ENCODE data around the gene CTR9. TPM values are rescaled to one million over a fixed set of nuclear protein-coding genes. Genes with fewer than 3 reads are reported as not detected.

CTR9 gene
- total and polyA plus RNA-seq, 2 donors, result 27.4 to 29.6 TPM

GRCh38 chr11:10719616-10720015 lies 31.4 kb upstream of the CTR9 start:
- DNase-seq (ENCODE audit: low read depth in 6 of 9, low spot score in 9 of 9), result no peak
- WGBS, result 94% methylated on average over 2 of the region's 2 CpGs

DNA sequence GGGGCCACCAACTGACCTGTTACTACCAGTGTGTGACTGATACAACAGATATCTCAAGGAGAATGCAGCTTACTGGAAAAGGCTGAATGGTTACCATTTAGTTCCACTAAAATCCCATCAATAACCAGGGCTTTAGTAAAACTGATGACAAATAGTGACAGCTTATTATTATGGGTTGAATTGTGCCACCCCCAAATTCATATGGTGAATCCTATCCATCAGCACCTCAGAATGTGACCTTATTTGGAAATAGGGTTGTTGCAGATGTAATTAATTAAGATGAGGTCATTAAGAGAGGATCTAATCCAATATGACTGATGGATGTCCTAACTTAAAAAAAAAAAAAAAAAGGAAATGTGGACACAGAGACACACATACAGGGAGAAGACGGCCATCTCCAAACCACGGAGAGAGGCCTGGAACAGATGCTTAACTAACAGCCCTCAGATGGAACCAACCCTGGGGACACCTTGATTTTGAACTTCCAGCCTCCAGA lies 30.1 kb upstream of the CTR9 start:
- Histone ChIP-seq H3K9me3 (ENCODE audit: control insufficient read depth in 2 of 2, insufficient read depth in 1 of 2, low read length in 1 of 2) (no peaks in the 10 kb centered on the region), H3K36me3 (ENCODE audit: control insufficient read depth in 2 of 2, insufficient read depth in 2 of 2, low read length in 1 of 2) (no peaks in the 10 kb centered on the region), H3K4me1 (ENCODE audit: control insufficient read depth in 2 of 2, insufficient read depth in 2 of 2, low read length in 2 of 2) (peaks cover 6 to 18% of the 10 kb centered on the region in 2 donors), H3K27me3 (ENCODE audit: control insufficient read depth in 2 of 2, insufficient read depth in 1 of 2, low read length in 1 of 2) (peaks cover 0 to 2% of the 10 kb centered on the region in 2 donors), H3K4me3 (ENCODE audit: low read length in 2 of 2) (no peak overlapping the region), H3K27ac (ENCODE audit: low read depth in 1 of 2, low read length in 1 of 2) (no peak overlapping the region)
- WGBS, result 100% methylated on average over 2 of the region's 2 CpGs
- DNase-seq (ENCODE audit: low read depth in 6 of 9, low spot score in 9 of 9), result no peak

More at GRCh38 chr11:10719616-10720015, 31.4 kb upstream of the CTR9 start:
- peaks cover 0 to 8% of the 10 kb centered on the region in 2 donors for H3K4me1 ChIP-seq (ENCODE audit: control insufficient read depth in 2 of 2, insufficient read depth in 2 of 2, low read length in 2 of 2)
- H3K27me3 ChIP-seq (ENCODE audit: control insufficient read depth in 2 of 2, insufficient read depth in 1 of 2, low read length in 1 of 2), result peaks cover 0 to 2% of the 10 kb centered on the region in 2 donors
- no peak overlapping the region for H3K4me3 ChIP-seq (ENCODE audit: low read length in 2 of 2)
- H3K9me3 ChIP-seq (ENCODE audit: control insufficient read depth in 2 of 2, insufficient read depth in 1 of 2, low read length in 1 of 2), result no peaks in the 10 kb centered on the region
- H3K36me3 ChIP-seq (ENCODE audit: control insufficient read depth in 2 of 2, insufficient read depth in 2 of 2, low read length in 1 of 2), result no peaks in the 10 kb centered on the region
- H3K27ac ChIP-seq (ENCODE audit: low read depth in 1 of 2, low read length in 1 of 2), result no peak overlapping the region

DNA sequence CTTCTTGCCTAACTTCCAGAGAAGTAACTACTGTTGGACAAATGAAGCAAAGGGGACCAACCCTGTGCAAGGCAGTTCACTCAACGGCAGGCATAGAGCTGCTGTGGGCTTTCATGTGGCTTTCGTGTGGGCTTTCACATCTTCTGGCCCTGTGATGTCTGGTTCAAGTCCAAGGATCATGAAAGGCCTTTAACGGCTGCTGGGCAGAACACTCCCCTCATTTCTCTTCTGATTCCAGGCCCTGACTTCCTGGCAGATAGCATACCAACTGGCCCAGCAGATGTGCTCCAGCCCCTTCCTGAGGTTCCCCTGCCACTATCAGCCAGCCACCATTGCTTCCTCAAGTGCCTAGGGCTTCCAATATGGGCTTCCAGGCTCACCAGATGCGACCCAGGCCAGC lies 28.7 kb upstream of the CTR9 start:
- no peaks in the 10 kb centered on the region for H3K36me3 ChIP-seq (ENCODE audit: control insufficient read depth in 2 of 2, insufficient read depth in 2 of 2, low read length in 1 of 2)
- H3K9me3 ChIP-seq (ENCODE audit: control insufficient read depth in 2 of 2, insufficient read depth in 1 of 2, low read length in 1 of 2), result no peaks in the 10 kb centered on the region
- H3K4me3 ChIP-seq (ENCODE audit: low read length in 2 of 2), result no peak overlapping the region
- H3K27me3 ChIP-seq (ENCODE audit: control insufficient read depth in 2 of 2, insufficient read depth in 1 of 2, low read length in 1 of 2), result peaks cover 1 to 2% of the 10 kb centered on the region in 2 donors
- H3K4me1 ChIP-seq (ENCODE audit: control insufficient read depth in 2 of 2, insufficient read depth in 2 of 2, low read length in 2 of 2), result peaks cover 6 to 25% of the 10 kb centered on the region in 2 donors
- H3K27ac ChIP-seq (ENCODE audit: low read depth in 1 of 2, low read length in 1 of 2), result no peak overlapping the region
- WGBS, result 12% methylated on average over 4 of the region's 4 CpGs
- peak in 1 of 9 donors; percentile 39 for DNase-seq (ENCODE audit: low read depth in 6 of 9, low spot score in 9 of 9)

DNA sequence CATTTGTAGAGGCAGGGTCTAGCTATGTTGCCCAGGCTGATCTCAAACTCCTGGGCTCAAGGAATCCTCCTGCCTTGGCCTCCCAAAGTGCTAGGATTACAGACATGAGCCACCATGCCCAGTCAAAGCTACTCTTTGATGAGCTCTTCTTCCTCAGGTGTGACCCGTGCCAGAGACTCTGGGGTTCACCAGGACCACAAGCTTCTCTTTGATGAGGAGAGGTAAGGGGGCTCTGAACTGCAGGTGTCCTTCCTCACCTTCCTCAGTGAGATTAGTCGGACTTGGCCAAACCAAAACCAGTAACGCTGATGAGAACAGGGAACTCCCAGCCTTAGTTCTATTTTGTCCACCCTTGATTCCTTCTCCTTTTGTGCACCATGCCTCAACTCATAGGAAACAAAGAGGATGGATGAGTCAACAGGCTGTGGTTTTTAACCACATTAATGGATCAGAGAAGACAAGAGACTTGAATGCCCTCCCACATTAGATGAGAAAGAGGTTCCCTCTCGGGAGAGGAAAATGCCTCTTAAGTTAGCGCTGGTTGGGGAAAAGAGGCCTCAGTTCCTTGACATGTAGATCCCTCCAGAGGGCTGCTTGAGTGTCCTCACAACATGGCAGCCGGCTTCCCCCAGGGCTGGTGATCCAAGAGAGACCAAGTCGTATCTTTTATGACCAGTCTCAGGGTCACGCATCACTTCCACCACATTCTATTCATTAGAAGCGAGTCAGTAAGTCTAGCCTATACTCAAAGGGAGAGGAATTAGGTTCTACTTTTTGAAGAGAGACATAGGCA lies 25.7 kb upstream of the CTR9 start:
- WGBS, result 42% methylated on average over 9 of the region's 9 CpGs
- peak in 3 of 9 donors; percentile 19 to 68 (median 32) for DNase-seq (ENCODE audit: low read depth in 6 of 9, low spot score in 9 of 9)
- Histone ChIP-seq H3K9me3 (ENCODE audit: control insufficient read depth in 2 of 2, insufficient read depth in 1 of 2, low read length in 1 of 2) (no peaks in the 10 kb centered on the region), H3K4me1 (ENCODE audit: control insufficient read depth in 2 of 2, insufficient read depth in 2 of 2, low read length in 2 of 2) (peaks cover 6 to 28% of the 10 kb centered on the region in 2 donors), H3K4me3 (ENCODE audit: low read length in 2 of 2) (no peak overlapping the region), H3K27me3 (ENCODE audit: control insufficient read depth in 2 of 2, insufficient read depth in 1 of 2, low read length in 1 of 2) (peaks cover 2 to 3% of the 10 kb centered on the region in 2 donors), H3K36me3 (ENCODE audit: control insufficient read depth in 2 of 2, insufficient read depth in 2 of 2, low read length in 1 of 2) (no peaks in the 10 kb centered on the region), H3K27ac (ENCODE audit: low read depth in 1 of 2, low read length in 1 of 2) (no peak overlapping the region)

DNA sequence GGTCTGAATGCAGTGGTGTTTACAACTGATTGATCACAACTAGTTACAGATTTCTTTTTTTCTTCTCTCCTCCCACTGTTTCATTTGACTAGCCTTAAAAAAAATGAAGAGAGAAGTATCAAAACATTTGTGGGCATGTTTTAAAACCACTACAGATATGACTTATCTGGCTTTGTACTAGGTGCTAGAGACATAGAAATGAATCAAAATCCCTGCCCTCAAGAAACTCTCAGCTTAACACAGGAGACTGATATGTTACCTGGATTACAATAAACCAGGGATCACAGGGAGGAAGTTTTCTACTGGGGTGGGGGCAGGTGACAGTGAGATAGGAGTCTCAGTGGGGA lies 25.2 kb upstream of the CTR9 start:
- H3K27me3 ChIP-seq (ENCODE audit: control insufficient read depth in 2 of 2, insufficient read depth in 1 of 2, low read length in 1 of 2), result peaks cover 2 to 3% of the 10 kb centered on the region in 2 donors
- H3K9me3 ChIP-seq (ENCODE audit: control insufficient read depth in 2 of 2, insufficient read depth in 1 of 2, low read length in 1 of 2), result no peaks in the 10 kb centered on the region
- no peak overlapping the region for H3K27ac ChIP-seq (ENCODE audit: low read depth in 1 of 2, low read length in 1 of 2)
- peaks cover 6 to 28% of the 10 kb centered on the region in 2 donors for H3K4me1 ChIP-seq (ENCODE audit: control insufficient read depth in 2 of 2, insufficient read depth in 2 of 2, low read length in 2 of 2)
- DNase-seq (ENCODE audit: low read depth in 6 of 9, low spot score in 9 of 9), result no peak
- no peaks in the 10 kb centered on the region for H3K36me3 ChIP-seq (ENCODE audit: control insufficient read depth in 2 of 2, insufficient read depth in 2 of 2, low read length in 1 of 2)
- no peak overlapping the region for H3K4me3 ChIP-seq (ENCODE audit: low read length in 2 of 2)

GRCh38 chr11:10727146-10727851 lies 23.7 kb upstream of the CTR9 start:
- H3K27ac ChIP-seq (ENCODE audit: low read depth in 1 of 2, low read length in 1 of 2), result no peak overlapping the region
- no peak for DNase-seq (ENCODE audit: low read depth in 6 of 9, low spot score in 9 of 9)
- peaks cover 0 to 6% of the 10 kb centered on the region in 2 donors for H3K9me3 ChIP-seq (ENCODE audit: control insufficient read depth in 2 of 2, insufficient read depth in 1 of 2, low read length in 1 of 2)
- peaks cover 6 to 23% of the 10 kb centered on the region in 2 donors for H3K4me1 ChIP-seq (ENCODE audit: control insufficient read depth in 2 of 2, insufficient read depth in 2 of 2, low read length in 2 of 2)
- H3K27me3 ChIP-seq (ENCODE audit: control insufficient read depth in 2 of 2, insufficient read depth in 1 of 2, low read length in 1 of 2), result peaks cover 2 to 3% of the 10 kb centered on the region in 2 donors
- H3K36me3 ChIP-seq (ENCODE audit: control insufficient read depth in 2 of 2, insufficient read depth in 2 of 2, low read length in 1 of 2), result no peaks in the 10 kb centered on the region
- WGBS, result 98% methylated on average over 4 of the region's 4 CpGs
- no peak overlapping the region for H3K4me3 ChIP-seq (ENCODE audit: low read length in 2 of 2)

GRCh38 chr11:10728154-10728553 lies 22.9 kb upstream of the CTR9 start:
- H3K27ac ChIP-seq (ENCODE audit: low read depth in 1 of 2, low read length in 1 of 2), result no peak overlapping the region
- no peak for DNase-seq (ENCODE audit: low read depth in 6 of 9, low spot score in 9 of 9)
- H3K9me3 ChIP-seq (ENCODE audit: control insufficient read depth in 2 of 2, insufficient read depth in 1 of 2, low read length in 1 of 2), result peaks cover 0 to 7% of the 10 kb centered on the region in 2 donors
- H3K4me1 ChIP-seq (ENCODE audit: control insufficient read depth in 2 of 2, insufficient read depth in 2 of 2, low read length in 2 of 2), result peaks cover 6 to 21% of the 10 kb centered on the region in 2 donors
- no peaks in the 10 kb centered on the region for H3K36me3 ChIP-seq (ENCODE audit: control insufficient read depth in 2 of 2, insufficient read depth in 2 of 2, low read length in 1 of 2)
- H3K27me3 ChIP-seq (ENCODE audit: control insufficient read depth in 2 of 2, insufficient read depth in 1 of 2, low read length in 1 of 2), result peaks cover 2 to 3% of the 10 kb centered on the region in 2 donors
- H3K4me3 ChIP-seq (ENCODE audit: low read length in 2 of 2), result no peak overlapping the region
- 92% methylated on average over 3 of the region's 3 CpGs for WGBS

DNA sequence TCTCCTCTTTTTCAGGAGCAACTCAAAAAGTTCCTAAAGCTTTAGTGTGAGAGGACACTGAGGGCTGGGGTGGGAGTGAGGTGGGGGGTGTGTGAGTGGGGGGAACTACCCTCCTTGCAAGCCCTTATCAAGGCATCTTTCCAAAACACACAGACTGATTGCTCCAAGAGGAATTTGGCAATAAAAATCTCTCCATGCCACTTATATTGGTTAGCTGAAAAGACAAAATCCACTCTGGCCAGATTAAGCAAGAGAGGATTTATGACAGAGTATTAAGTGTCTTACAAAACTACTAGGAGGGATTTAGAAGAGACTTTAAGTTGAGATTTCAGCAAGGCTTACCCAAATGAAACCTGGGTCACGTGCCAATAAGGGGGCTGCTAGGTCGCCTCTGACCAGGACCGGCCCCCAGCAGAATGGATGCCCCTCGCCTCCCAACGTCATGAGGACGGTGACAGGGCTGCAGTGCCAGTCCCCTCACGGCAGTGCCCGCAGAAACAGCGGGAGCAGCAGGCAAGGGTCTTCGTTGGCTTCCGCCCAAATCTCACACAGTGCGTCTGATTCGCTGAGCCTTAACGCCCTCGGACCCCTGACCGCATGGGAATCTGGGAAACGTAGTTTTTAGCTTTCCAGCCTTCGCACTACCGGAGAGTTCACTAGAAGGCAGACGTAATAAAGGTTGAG lies 22.1 kb upstream of the CTR9 start:
- H3K9me3 ChIP-seq (ENCODE audit: control insufficient read depth in 2 of 2, insufficient read depth in 1 of 2, low read length in 1 of 2), result peaks cover 0 to 7% of the 10 kb centered on the region in 2 donors
- no peaks in the 10 kb centered on the region for H3K36me3 ChIP-seq (ENCODE audit: control insufficient read depth in 2 of 2, insufficient read depth in 2 of 2, low read length in 1 of 2)
- 90% methylated on average over 20 of the region's 20 CpGs for WGBS
- peaks cover 6 to 21% of the 10 kb centered on the region in 2 donors for H3K4me1 ChIP-seq (ENCODE audit: control insufficient read depth in 2 of 2, insufficient read depth in 2 of 2, low read length in 2 of 2)
- H3K27me3 ChIP-seq (ENCODE audit: control insufficient read depth in 2 of 2, insufficient read depth in 1 of 2, low read length in 1 of 2), result peaks cover 0 to 3% of the 10 kb centered on the region in 2 donors
- no peak overlapping the region for H3K27ac ChIP-seq (ENCODE audit: low read depth in 1 of 2, low read length in 1 of 2)
- peak in 6 of 9 donors; percentile 46 to 79 (median 52) for DNase-seq (ENCODE audit: low read depth in 6 of 9, low spot score in 9 of 9)
- H3K4me3 ChIP-seq (ENCODE audit: low read length in 2 of 2), result peak overlapping the region in 1 of 2 donors; percentile 47

Measured in thymus (tissue), 11 donors.